NCI-H1436 (cell line): ENCODE data around the gene ARL2.

Source experiments
- DNase-seq: peaks from one replicate; lab custom pipeline; 2025; lab: John Stamatoyannopoulos, UW

Gene ARL2

GRCh38 chr11:65047581-65048422 is 33.8 kb downstream of the ARL2 start:
- DNase-seq, result no peak

DNA sequence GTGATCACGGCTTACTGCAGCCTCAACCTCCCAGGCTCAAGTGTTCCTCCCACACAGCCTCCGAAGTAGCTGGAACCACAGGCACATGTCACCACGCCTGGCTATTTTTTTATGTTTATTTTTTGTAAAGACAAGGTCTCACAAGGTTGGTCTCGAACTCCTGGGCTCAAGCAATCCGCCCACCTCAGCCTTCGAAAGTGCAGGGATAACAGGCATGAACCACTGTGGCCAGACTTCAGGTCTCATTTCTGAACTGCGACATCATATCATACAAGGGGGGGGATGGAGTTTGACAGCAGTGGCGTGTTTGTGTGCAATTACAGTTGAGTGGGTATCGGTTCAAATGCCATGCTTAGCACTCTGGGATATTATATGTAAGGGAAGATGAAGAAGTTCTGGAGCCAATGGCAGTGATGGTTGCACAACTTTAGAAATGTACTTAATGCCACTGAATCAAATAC is 37.5 kb downstream of the ARL2 start:
- DNase-seq, result no peak

DNA sequence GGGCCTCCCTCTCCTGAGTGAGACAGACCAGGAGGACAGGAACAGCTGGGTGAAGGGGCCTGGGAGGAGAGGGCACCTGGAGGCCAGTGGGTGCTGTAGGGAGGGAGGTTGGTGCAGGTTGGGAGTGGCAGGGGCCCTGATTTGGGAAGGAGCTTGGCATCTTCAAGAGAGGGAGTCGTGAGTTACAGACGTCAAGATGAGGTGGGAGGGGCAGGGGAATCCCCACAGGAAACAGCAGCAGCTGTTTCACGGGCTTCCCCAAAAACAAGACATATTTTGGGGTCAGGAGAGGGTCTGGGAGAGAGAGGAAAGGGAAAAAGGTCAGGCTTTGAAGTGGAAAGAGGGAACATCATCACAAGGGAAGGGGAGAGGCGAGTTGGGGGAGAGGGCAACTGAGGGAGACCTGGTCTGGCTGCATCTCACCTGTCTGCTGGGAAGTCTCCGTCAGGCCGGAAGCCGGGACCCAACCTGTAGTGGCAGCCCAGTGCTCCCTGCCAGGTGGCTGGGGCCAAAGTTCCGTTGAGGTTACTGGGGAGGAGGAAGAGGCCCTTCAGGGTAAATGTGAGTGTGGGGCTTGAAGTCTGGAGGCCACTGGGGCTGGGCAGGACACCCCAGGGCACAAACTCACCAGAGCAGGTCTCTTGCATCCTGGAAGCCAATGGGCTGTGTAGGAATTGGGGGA is 40.0 kb downstream of the ARL2 start:
- DNase-seq, result no peak

DNA sequence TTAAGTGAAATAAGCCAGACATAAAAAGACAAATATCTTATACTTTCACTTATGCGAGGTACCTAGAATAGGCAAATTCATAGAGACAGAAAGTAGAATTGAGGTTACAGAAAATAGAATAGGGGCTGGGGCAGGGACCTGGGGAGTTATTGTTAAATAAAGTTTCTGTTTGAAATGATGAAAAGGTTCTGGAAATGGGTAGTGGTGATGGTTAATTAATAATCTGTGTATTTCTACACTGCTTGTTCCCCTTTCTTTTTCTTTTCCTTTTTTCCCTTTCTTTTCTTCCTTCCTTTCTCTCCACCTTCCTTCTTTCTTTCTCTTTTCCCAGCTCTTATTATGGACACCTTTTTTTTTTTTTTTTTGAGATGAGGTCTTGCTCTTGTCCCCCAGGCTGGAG is 41.6 kb downstream of the ARL2 start:
- DNase-seq, result no peak

- DNase-seq, result no peak
Observed at GRCh38 chr11:65056999-65057398, 43.0 kb downstream of the ARL2 start.

DNA sequence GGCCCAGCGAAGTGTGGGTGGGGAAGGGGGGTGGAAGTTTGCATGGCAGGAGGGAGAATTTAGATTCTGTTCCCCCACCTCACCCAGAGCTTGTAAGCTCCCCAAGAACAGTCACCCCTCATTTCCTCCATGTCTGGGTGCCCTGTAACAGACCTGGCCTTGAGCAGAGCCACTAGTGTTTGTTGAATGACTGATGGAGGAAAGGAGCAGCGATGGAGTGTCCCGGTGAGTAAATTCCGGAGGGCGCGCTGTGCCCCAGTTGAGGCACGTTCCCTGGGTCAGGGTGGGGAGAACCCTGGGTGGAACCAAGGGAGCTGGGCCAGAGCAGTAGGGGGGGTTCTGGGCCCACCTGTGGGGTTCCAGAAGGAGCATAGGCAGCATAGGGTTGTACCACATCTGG is 43.6 kb downstream of the ARL2 start:
- no peak for DNase-seq

DNA sequence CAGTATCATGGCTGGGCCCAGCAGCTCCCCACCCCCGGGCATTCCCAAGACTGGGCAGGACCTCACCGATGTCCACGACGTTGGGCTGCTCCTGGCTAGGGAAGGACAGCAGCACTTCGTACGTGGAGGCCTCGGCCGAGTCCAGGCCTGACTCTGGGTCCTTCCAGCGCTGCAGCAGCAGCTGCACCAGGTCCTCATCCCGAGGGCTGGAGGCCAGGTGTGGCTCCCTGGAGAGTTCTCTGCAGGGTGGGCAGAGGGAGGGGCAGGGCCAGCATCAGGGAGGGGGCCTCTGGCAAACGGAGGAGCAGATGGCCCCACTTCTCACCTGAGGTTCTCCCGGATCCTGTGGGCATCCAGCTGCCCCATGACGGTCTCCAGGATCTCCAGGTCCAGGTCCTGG is 44.1 kb downstream of the ARL2 start:
- DNase-seq, result no peak

DNA sequence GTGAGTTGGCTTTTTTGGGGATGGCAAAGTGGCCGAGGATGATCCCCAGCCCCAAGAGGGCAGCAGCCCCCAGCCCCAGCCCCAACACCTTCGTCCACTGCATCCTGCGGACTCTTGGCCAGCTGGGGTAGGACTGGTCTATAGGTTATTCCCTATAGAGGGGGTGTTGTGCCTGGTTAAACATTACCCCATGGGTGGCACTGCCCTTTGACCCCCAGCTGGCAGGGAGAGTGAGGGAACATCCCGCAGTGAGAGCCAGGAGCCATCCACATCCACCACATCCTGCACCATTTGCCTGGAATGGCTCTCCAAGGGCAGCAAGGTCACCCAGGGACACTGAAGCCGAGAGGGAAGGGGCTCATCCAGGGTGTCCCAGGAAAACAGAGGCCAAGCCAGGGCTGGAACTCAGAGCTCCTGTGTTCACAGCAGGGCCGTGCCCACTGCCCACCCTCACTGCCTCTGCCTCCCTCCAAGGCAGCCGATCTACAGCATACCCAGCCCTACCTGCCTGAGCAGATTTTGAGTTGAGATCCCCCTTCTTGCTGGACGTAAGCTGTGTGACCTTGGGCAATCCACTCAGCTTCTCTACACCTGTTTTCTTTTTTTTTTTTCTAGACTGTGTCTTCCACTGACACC is 44.6 kb downstream of the ARL2 start, which contains the start of gene NAALADL1:
TSS of gene NAALADL1 (minus strand) at position 135 of the 636 bp plus-strand sequence. CDS start at position 103, 32 bp downstream.
- no peak for DNase-seq

GRCh38 chr11:65059523-65059922 is 45.6 kb downstream of the ARL2 start:
- DNase-seq, result no peak

GRCh38 chr11:65059959-65060824 is 46.2 kb downstream of the ARL2 start:
- no peak for DNase-seq

DNA sequence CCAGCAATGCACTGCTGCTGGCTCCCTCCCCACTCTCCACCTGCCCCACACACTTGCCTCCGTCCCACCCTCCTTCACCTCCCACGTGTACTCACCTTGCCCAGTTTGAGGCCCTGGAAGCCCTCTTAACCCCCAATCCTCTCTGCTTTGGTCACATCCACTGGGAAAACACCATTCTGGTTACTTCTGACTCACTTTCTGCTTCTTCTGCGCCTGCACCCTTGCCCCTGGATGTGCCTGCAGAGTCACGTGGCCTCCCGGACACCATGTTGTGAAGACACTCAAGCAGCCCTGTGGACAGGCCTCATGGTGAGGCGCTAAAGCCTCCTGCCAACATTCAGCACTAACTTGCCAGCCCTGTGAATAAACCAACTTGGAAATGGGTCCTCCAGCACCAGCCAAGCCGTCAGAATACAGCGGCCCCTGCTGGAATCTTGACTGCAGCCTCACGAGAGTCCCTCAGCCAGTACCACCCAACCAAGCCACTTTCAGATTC is 47.0 kb downstream of the ARL2 start:
- no peak for DNase-seq

DNA sequence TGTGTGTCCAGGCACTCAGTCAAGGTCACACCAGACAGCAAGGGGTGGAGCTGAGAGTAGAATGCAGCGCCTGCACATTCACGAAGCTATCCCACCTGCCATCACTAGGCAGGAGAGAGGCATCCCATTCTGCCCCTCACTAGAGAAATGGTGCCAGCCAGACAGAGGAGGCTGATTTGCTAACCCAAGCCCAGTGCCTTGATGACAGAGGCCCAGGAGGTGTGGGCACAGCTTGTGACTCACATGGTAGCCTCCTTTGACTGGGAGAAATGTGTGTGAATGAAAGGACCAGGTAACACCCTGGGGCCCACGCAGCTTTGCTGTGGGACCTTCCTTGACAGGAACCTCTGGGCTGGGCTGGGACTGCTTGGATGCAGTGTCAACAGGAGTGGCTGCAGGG is 49.6 kb downstream of the ARL2 start:
- DNase-seq, result no peak

DNA sequence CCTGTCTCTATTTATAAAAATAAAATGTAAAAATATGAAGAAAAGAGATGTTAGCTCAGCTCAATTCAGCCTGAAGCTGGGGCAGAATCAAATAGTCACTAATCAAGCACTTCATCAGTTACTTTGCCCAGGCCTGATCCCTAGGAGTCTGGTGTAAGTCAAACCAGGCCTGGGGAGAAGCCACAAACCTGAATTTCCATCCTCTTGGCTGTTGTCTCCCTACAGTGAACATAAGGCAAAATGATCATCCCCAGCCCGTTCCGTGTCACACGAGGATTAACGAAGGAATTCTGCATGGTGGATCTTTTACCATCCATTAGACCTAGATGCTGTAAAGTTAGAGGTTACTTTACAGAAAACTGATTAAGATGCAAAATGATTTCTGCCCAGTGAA is 50.9 kb downstream of the ARL2 start:
- no peak for DNase-seq

DNA sequence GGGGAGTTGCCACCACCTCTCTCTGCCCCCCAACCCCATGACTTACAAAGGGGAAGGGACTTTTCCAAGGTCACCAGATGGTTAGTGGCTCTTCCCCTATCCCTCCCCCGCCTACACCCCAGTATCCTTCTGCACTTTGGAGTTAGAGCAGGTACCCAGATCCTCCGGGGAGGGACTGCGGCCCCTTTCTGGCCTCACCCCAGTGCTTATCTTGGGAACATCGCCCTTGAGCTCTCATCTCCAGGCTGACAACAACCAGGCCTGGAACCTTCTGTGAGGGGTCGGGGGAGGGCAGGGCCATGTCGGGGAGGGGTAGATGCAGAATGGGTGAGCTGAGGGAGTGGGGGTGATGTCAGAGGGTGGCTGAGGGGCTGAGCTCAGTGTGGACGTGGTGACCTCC is 51.9 kb downstream of the ARL2 start:
- DNase-seq, result no peak

DNA sequence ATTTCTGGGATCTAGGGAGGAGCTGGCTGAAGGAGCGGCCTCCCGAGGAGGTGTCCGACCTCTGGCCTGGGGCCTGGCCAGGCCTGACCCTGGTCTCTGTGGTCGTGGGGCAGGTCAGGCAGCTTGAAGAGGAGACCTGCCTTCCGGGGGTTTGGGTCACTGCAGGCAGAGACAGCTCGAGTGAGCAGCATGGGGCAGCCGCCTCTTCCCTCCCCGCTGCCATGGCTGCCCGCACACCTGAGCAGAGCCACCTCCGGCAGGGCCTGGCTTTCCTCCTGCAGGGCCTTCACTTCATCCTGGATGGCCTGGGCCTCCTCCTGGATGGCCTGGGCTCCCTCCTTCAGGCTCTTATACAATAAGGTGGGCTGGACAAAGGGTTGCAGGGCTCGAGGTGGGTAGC is 52.4 kb downstream of the ARL2 start:
- DNase-seq, result no peak

GRCh38 chr11:65066805-65067291 is 52.9 kb downstream of the ARL2 start:
- DNase-seq, result peak; percentile 90

GRCh38 chr11:65067446-65067845 is 53.5 kb downstream of the ARL2 start:
- DNase-seq, result no peak

GRCh38 chr11:65069217-65069616 is 55.3 kb downstream of the ARL2 start:
- no peak for DNase-seq
